GM18502 (cell line): ENCODE measurements around the gene ASGR2.

Experiments used
- ATAC-seq: cut with Tn5 transposase; IDR thresholded peaks from one replicate; pipeline ENCODE4 v1.9.1; 2021; ENCODE audit warnings: mild to moderate bottlenecking; ENCODE audit not compliant: unreplicated experiment, poor library complexity

ASGR2 gene

GRCh38 chr17:7068268-7068667 lies 46.4 kb downstream of the ASGR2 start:
- no peak for ATAC-seq

GRCh38 chr17:7067198-7067597 lies 47.4 kb downstream of the ASGR2 start:
- no peak for ATAC-seq

GRCh38 chr17:7064261-7064660 lies 50.4 kb downstream of the ASGR2 start:
- no peak for ATAC-seq

GRCh38 chr17:7063518-7064094 lies 51.0 kb downstream of the ASGR2 start:
- no peak for ATAC-seq

- no peak for ATAC-seq
Observed at GRCh38 chr17:7060165-7060891, 54.3 kb downstream of the ASGR2 start.

- no peak for ATAC-seq
Observed at GRCh38 chr17:7058831-7059447, 55.7 kb downstream of the ASGR2 start.

GRCh38 chr17:7056386-7056785 lies 58.2 kb downstream of the ASGR2 start:
- ATAC-seq, result no peak
